Measurements from ENCODE around the gene KIN. TPM values are rescaled to one million over a fixed set of nuclear protein-coding genes. Genes with fewer than 3 reads are reported as not detected.

Gene KIN
- total RNA-seq, 1 donor from 2014 or later = 15.3 TPM

DNA sequence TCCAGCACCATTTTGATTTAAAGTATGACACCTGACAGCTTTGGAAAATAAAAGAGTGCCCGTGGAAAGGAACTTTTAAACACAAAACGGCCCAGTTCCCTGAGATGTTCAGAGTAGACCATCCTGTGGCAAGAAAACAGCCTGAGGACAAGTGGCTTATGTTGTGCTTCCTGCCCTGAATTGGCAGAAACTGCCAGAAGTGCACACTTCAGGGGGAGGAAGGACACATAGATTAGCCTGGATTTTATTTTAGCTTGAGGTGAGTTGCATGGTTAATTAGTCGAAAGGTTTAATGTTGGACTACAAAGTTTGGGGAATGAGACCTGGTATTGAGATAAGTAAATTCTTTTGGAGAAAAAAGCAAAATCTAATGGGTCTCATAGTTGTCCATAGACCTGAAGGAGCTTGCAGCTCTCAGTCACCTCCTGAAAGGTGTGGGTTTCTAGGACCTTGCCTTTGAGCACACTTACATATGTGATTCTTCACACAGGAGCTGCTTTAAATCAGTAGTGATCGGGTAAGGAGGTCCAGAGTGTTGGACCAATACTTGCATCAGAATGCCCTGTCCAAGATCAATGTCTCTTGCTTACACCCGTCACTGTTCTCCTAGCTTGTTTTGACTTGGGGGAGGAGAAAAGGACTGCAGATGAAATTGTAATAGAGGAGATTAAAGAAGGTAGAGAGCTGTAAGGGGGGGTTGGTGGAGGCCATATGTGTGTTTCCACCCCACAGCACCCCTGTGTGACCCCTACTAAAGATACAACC is 79.8 kb downstream of the KIN start:
- no peaks in the 10 kb centered on the region for H3K36me3 ChIP-seq (ENCODE audit: control insufficient read depth, insufficient read depth, low read length)
- TF ChIP-seq, protein P1, sequence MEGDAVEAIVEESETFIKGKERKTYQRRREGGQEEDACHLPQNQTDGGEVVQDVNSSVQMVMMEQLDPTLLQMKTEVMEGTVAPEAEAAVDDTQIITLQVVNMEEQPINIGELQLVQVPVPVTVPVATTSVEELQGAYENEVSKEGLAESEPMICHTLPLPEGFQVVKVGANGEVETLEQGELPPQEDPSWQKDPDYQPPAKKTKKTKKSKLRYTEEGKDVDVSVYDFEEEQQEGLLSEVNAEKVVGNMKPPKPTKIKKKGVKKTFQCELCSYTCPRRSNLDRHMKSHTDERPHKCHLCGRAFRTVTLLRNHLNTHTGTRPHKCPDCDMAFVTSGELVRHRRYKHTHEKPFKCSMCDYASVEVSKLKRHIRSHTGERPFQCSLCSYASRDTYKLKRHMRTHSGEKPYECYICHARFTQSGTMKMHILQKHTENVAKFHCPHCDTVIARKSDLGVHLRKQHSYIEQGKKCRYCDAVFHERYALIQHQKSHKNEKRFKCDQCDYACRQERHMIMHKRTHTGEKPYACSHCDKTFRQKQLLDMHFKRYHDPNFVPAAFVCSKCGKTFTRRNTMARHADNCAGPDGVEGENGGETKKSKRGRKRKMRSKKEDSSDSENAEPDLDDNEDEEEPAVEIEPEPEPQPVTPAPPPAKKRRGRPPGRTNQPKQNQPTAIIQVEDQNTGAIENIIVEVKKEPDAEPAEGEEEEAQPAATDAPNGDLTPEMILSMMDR (IDR thresholded peaks at IDR 0.05; ENCODE audit: insufficient read depth, low read length, poor library complexity, severe bottlenecking) = no peak
- no peaks in the 10 kb centered on the region for H3K27me3 ChIP-seq (ENCODE audit: control insufficient read depth, insufficient read depth, low read length)
- DNase-seq (ENCODE audit: low read depth) = no peak
- H3K4me3 ChIP-seq (ENCODE audit: low read depth, low read length) = no peak overlapping the region

DNA sequence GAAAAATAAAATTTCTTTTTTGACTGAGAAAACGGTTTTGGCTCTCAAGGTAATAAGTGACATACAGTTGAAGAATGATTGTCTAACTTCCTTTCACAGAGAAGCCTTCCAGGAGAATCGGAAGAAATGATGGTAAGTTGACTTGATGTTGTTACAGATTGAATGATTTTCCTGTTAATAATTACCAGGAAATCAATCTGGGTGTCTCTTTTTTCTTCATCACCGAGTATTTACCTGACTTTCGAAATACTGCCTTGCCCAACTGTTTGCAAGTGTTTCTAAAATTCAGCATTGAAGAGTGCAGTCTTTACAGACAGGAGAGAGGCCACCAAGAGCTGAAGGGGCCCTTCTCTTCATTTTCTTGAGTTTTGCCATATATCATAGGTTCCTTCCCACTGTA is 80.7 kb downstream of the KIN start:
- Histone ChIP-seq H3K36me3 (ENCODE audit: control insufficient read depth, insufficient read depth, low read length) (no peaks in the 10 kb centered on the region), H3K27me3 (ENCODE audit: control insufficient read depth, insufficient read depth, low read length) (no peaks in the 10 kb centered on the region), H3K4me3 (ENCODE audit: low read depth, low read length) (no peak overlapping the region)
- TF ChIP-seq, protein P1 (IDR thresholded peaks at IDR 0.05; ENCODE audit: insufficient read depth, low read length, poor library complexity, severe bottlenecking) = no peak
- no peak for DNase-seq (ENCODE audit: low read depth)

DNA sequence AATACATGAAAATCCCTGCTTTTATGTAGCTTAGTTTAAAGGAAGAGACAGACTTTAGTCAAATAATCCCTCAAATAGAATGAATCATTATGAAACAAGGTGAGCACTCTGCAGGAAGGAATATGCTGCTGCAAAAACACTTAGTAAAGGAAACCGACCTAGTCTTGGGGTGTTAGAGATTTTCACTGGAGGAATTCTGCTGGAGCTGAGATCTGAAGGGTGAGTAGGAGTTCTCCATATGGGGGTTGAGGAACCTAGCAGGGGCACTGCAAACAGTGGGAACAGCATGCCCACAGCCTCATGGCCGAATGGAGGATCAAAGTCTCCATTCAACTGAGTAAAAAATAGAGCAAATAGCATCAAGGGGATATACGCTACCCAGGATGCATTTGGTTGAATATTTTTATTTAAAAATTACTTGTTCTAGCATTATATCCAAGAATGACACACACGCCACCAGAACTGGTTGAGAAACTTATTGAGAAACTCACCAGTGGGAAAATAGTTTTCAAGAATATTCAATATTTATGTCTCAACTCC is 81.2 kb downstream of the KIN start:
- Histone ChIP-seq H3K36me3 (ENCODE audit: control insufficient read depth, insufficient read depth, low read length) (no peaks in the 10 kb centered on the region), H3K4me3 (ENCODE audit: low read depth, low read length) (no peak overlapping the region), H3K27me3 (ENCODE audit: control insufficient read depth, insufficient read depth, low read length) (no peaks in the 10 kb centered on the region)
- DNase-seq (ENCODE audit: low read depth) = no peak
- TF ChIP-seq, protein P1 (IDR thresholded peaks at IDR 0.05; ENCODE audit: insufficient read depth, low read length, poor library complexity, severe bottlenecking) = no peak

DNA sequence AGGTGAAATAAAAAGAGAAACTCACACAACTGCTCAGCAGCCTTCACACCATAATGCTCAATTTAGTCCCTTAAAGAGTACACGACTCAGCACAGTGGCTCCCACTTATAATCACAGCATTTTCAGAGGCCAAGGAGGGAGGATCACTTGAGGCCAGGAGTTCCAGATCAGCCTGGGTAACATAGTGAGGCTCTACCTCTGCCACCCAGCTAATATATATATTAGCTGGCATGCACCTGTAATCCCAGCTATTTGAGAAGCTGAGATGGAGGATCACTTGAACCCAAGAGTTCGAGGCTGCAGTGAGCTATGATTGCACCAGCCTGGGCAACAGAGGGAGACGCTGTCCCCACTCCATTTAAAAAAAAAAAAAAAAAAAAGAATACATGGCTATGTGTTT is 82.5 kb downstream of the KIN start:
- DNase-seq (ENCODE audit: low read depth) = no peak
- H3K27me3 ChIP-seq (ENCODE audit: control insufficient read depth, insufficient read depth, low read length) = no peaks in the 10 kb centered on the region

DNA sequence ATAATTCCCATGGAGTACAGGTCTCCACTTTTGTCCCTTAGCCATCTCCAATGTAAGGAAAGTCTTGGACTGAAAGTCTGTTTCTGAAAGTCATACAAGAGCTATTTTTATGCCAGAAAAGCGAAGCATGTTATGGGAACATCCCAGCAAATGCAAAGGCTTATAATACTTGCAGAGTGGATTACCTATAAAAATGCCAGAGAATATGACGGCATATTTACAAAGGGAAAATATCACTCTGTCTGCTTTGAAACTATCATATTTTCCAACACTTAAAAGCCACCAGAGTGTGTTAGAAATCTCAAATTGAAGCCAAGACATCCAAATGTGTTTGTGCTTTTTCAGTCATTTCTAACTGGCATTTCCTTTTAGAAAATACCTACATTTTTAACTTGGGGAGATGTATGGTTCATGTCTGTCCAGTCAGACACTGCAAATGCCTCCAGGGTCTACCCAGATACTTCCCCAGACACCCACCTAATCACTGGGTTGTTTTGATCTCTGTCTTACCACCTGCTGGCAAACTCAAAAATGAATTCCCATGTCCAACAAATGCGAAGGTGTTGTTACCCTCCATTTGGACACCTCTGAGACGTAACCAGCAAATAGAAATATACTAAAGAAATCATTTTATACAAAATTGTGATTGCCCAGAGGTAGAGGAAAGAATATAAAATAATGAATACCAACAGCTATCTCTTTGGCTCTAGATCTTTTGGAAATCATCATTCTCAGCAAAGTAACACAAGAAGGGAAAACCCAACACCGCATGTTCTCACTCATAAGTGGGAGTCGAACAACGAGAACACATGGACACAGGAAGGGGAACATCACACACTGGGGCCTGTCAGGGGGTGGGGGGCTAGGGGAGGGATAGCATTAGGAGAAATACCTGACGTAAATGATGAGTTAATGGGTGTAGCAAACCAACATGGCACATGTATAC is 83.4 kb downstream of the KIN start:
- TF ChIP-seq, protein P1 (IDR thresholded peaks at IDR 0.05; ENCODE audit: insufficient read depth, low read length, poor library complexity, severe bottlenecking) = no peak
- Histone ChIP-seq H3K4me3 (ENCODE audit: low read depth, low read length) (no peak overlapping the region), H3K36me3 (ENCODE audit: control insufficient read depth, insufficient read depth, low read length) (no peaks in the 10 kb centered on the region), H3K27me3 (ENCODE audit: control insufficient read depth, insufficient read depth, low read length) (no peaks in the 10 kb centered on the region)
- no peak for DNase-seq (ENCODE audit: low read depth)

More for the DNA sequence above, 82.5 kb downstream of the KIN start:
- H3K36me3 ChIP-seq (ENCODE audit: control insufficient read depth, insufficient read depth, low read length) = no peaks in the 10 kb centered on the region
- H3K4me3 ChIP-seq (ENCODE audit: low read depth, low read length) = no peak overlapping the region
- TF ChIP-seq, protein P1 (IDR thresholded peaks at IDR 0.05; ENCODE audit: insufficient read depth, low read length, poor library complexity, severe bottlenecking) = no peak

Data from kidney epithelial cell (primary cell).